ENCODE measurements around the gene CHST8. TPM values are rescaled to one million over a fixed set of nuclear protein-coding genes. Genes with fewer than 3 reads are reported as not detected.

CHST8 gene
- total and polyA plus RNA-seq, 4 experiments from 2014 or later: not detected

DNA sequence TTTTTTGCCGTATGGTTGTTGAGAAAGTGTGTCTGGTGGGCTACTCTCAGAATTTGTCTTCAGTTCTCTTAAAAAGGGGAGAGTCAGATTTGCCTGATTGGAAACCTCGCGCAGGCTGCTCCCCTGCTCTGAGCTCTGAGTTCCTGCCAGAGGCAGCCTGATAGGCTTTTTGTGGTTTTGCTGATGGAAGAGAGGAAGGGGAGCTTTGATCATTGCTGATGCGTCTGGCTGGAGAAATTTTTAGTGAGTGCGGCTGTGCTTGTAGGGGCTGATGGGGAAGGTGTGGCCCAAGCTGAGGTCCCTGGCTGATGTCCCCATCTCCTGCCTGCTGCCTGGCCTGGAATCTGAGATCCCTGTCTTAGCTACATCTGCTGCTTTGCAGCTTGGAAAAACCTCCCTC, 2.8 kb downstream of the CHST8 start:
- Histone ChIP-seq H3K27ac (ENCODE audit: low read depth, low read length) (no peak overlapping the region), H3K4me3 (ENCODE audit: low read length in 2 of 2) (no peak overlapping the region), H3K27me3 (ENCODE audit: insufficient read depth, low read length) (peaks cover 12% of the 10 kb centered on the region), H3K4me1 (ENCODE audit: insufficient read depth, low read length) (no peaks in the 10 kb centered on the region), H3K9me3 (ENCODE audit: control insufficient read depth in 1 of 2, low read length in 2 of 2) (no peaks in the 10 kb centered on the region), H3K36me3 (ENCODE audit: insufficient read depth, low read length) (no peaks in the 10 kb centered on the region)
- ChIA-PET POLR2A (ENCODE audit: partially characterized antibody) (no interaction called here), CTCF (ENCODE audit: partially characterized antibody) (no interaction called here)
- DNase-seq: no peak
- no peak overlapping the region for H3K27ac Mint-ChIP-seq
- H3K4me1 Mint-ChIP-seq: no peaks in the 10 kb centered on the region
- no peaks in the 10 kb centered on the region for H3K36me3 Mint-ChIP-seq
- no peak overlapping the region for H3K4me3 Mint-ChIP-seq
- peaks cover 34 to 41% of the 10 kb centered on the region in 2 donors for H3K27me3 Mint-ChIP-seq
- intact Hi-C loops (cut with micrococcal nuclease): no loop called here
- no peaks in the 10 kb centered on the region for H3K9me3 Mint-ChIP-seq

GRCh38 chr19:33627526-33627925, 5.8 kb downstream of the CHST8 start:
- no peaks in the 10 kb centered on the region for H3K9me3 Mint-ChIP-seq
- intact Hi-C loops (cut with micrococcal nuclease): no loop called here
- H3K36me3 Mint-ChIP-seq: no peaks in the 10 kb centered on the region

GRCh38 chr19:33627962-33628839, 6.4 kb downstream of the CHST8 start:
- DNase-seq: no peak
- H3K36me3 Mint-ChIP-seq: no peaks in the 10 kb centered on the region
- Histone ChIP-seq H3K4me3 (ENCODE audit: low read length in 2 of 2) (no peak overlapping the region), H3K36me3 (ENCODE audit: insufficient read depth, low read length) (no peaks in the 10 kb centered on the region), H3K27ac (ENCODE audit: low read depth, low read length) (no peak overlapping the region), H3K9me3 (ENCODE audit: control insufficient read depth in 1 of 2, low read length in 2 of 2) (no peaks in the 10 kb centered on the region), H3K4me1 (ENCODE audit: insufficient read depth, low read length) (no peaks in the 10 kb centered on the region), H3K27me3 (ENCODE audit: insufficient read depth, low read length) (peaks cover 7% of the 10 kb centered on the region)
- H3K9me3 Mint-ChIP-seq: no peaks in the 10 kb centered on the region
- no peak overlapping the region for H3K4me3 Mint-ChIP-seq
- ChIA-PET POLR2A (ENCODE audit: partially characterized antibody) (no interaction called here), CTCF (ENCODE audit: partially characterized antibody) (no interaction called here)
- no peaks in the 10 kb centered on the region for H3K4me1 Mint-ChIP-seq
- peaks cover 20 to 26% of the 10 kb centered on the region in 2 donors for H3K27me3 Mint-ChIP-seq
- no peak overlapping the region for H3K27ac Mint-ChIP-seq
- intact Hi-C loops (cut with micrococcal nuclease): no loop called here

More at GRCh38 chr19:33627526-33627925, 5.8 kb downstream of the CHST8 start:
- H3K4me1 Mint-ChIP-seq: no peaks in the 10 kb centered on the region
- Histone ChIP-seq H3K9me3 (ENCODE audit: control insufficient read depth in 1 of 2, low read length in 2 of 2) (no peaks in the 10 kb centered on the region), H3K4me3 (ENCODE audit: low read length in 2 of 2) (no peak overlapping the region), H3K27ac (ENCODE audit: low read depth, low read length) (no peak overlapping the region), H3K4me1 (ENCODE audit: insufficient read depth, low read length) (no peaks in the 10 kb centered on the region), H3K36me3 (ENCODE audit: insufficient read depth, low read length) (no peaks in the 10 kb centered on the region), H3K27me3 (ENCODE audit: insufficient read depth, low read length) (peaks cover 7% of the 10 kb centered on the region)
- ChIA-PET POLR2A (ENCODE audit: partially characterized antibody) (no interaction called here), CTCF (ENCODE audit: partially characterized antibody) (no interaction called here)
- H3K27ac Mint-ChIP-seq: no peak overlapping the region
- no peak overlapping the region for H3K4me3 Mint-ChIP-seq
- H3K27me3 Mint-ChIP-seq: peaks cover 20 to 25% of the 10 kb centered on the region in 2 donors
- DNase-seq: no peak

DNA sequence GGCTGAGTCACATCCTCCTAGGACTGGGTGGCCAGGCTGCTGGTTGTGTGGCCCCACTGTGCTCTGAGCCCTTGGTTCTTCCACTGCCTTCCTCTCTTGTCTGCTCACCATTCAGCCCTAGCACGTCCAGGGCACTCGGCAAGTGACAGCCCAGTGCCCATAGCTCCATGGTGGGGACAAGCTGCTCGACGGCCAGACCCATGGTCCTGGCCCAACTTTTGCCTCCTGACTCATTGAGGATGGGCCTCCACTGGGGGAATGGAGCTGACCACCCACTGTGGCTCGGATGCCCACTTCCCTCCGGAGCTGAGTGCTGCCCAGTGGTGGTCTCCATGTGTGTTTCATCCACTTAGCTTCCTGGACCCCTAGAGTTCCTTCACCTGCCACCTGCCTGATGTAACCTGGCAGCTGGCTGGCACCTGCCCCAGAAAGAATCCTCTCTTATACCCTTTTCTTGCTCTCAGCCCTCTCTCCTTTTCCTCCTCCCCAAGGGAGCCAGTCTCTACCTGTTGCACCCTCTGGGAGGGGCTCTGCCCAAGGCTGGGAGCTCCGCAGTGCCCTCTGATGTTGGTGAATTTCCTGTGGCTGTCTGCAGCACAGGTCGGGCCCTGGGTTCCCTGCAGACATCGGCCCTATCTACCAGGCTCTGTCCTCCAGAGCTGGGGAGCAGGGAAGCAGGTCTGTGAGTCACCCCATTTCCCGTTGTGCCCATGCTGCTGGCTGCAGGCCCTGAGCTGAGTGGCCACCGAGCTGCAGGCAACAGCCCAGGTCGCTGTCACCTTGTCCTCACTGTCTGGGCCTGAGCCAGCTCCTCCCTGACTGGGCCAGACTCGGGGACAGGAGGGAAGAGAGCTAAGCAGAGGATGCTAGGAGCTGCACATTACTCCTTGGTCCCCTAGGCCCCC, 7.4 kb downstream of the CHST8 start:
- Histone ChIP-seq H3K4me3 (ENCODE audit: low read length in 2 of 2) (no peak overlapping the region), H3K27ac (ENCODE audit: low read depth, low read length) (no peak overlapping the region), H3K9me3 (ENCODE audit: control insufficient read depth in 1 of 2, low read length in 2 of 2) (no peaks in the 10 kb centered on the region), H3K27me3 (ENCODE audit: insufficient read depth, low read length) (no peaks in the 10 kb centered on the region), H3K36me3 (ENCODE audit: insufficient read depth, low read length) (no peaks in the 10 kb centered on the region), H3K4me1 (ENCODE audit: insufficient read depth, low read length) (no peaks in the 10 kb centered on the region)
- POLR2A ChIA-PET (ENCODE audit: partially characterized antibody): no interaction called here
- Mint-ChIP-seq H3K27ac (no peak overlapping the region), H3K27me3 (peaks cover 12 to 19% of the 10 kb centered on the region in 2 donors), H3K4me1 (no peaks in the 10 kb centered on the region), H3K4me3 (no peak overlapping the region), H3K36me3 (no peaks in the 10 kb centered on the region), H3K9me3 (no peaks in the 10 kb centered on the region)
- CTCF ChIA-PET (ENCODE audit: partially characterized antibody): no interaction called here
- DNase-seq: no peak
- intact Hi-C loops (cut with micrococcal nuclease): no loop called here

DNA sequence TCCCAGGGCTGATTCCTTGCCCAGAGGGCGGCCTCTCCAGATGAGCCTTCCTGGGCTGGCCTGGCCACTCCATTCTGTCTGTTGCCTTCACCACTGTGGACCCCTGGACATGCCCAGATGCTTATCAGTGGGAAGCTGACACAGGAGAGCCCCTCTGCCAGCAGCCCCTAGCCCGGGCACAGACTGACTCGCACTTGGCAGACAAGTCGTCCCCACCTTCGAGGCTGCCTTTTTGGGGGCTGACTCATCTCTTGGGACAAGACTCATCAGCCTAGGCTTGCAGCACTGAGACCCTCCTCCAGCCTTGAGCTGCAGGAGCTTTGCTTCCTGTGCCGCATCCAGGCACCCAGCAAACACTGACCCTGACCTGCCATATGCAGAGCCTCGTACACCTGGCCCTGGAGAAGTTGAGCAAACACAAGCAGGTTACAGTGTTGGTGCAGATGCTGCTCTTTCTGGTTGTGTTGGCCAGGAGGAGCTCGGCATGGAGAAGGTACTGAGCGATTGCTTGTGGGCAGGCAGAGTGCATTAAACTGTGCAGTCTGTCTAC, 8.1 kb downstream of the CHST8 start:
- Mint-ChIP-seq H3K27me3 (peaks cover 8 to 12% of the 10 kb centered on the region in 2 donors), H3K4me1 (no peaks in the 10 kb centered on the region), H3K4me3 (no peak overlapping the region), H3K9me3 (no peaks in the 10 kb centered on the region), H3K36me3 (no peaks in the 10 kb centered on the region), H3K27ac (no peak overlapping the region)
- Histone ChIP-seq H3K4me3 (ENCODE audit: low read length in 2 of 2) (no peak overlapping the region), H3K36me3 (ENCODE audit: insufficient read depth, low read length) (no peaks in the 10 kb centered on the region), H3K4me1 (ENCODE audit: insufficient read depth, low read length) (no peaks in the 10 kb centered on the region), H3K27me3 (ENCODE audit: insufficient read depth, low read length) (no peaks in the 10 kb centered on the region), H3K27ac (ENCODE audit: low read depth, low read length) (no peak overlapping the region), H3K9me3 (ENCODE audit: control insufficient read depth in 1 of 2, low read length in 2 of 2) (no peaks in the 10 kb centered on the region)
- POLR2A ChIA-PET (ENCODE audit: partially characterized antibody): no interaction called here
- CTCF ChIA-PET (ENCODE audit: partially characterized antibody): no interaction called here
- intact Hi-C loops (cut with micrococcal nuclease): no loop called here
- no peak for DNase-seq

- ChIA-PET POLR2A (ENCODE audit: partially characterized antibody) (no interaction called here), CTCF (ENCODE audit: partially characterized antibody) (interaction anchor here (0.8 kb wide), 1 partner anchor 201 kb away, joined by 3 read pairs; no protein-coding TSS in a partner anchor)
- H3K4me1 ChIP-seq (ENCODE audit: insufficient read depth, low read length): no peaks in the 10 kb centered on the region
- no peaks in the 10 kb centered on the region for H3K9me3 ChIP-seq (ENCODE audit: control insufficient read depth in 1 of 2, low read length in 2 of 2)
- Mint-ChIP-seq H3K9me3 (no peaks in the 10 kb centered on the region), H3K4me1 (no peaks in the 10 kb centered on the region), H3K36me3 (no peaks in the 10 kb centered on the region), H3K4me3 (no peak overlapping the region), H3K27ac (peak overlapping the region in 1 of 7 donors; percentile 9), H3K27me3 (peaks cover 8 to 9% of the 10 kb centered on the region in 2 donors)
- H3K27me3 ChIP-seq (ENCODE audit: insufficient read depth, low read length): no peaks in the 10 kb centered on the region
- no peak overlapping the region for H3K4me3 ChIP-seq (ENCODE audit: low read length in 2 of 2)
- DNase-seq: no peak
- no peak overlapping the region for H3K27ac ChIP-seq (ENCODE audit: low read depth, low read length)
- no peaks in the 10 kb centered on the region for H3K36me3 ChIP-seq (ENCODE audit: insufficient read depth, low read length)
- intact Hi-C loops (cut with micrococcal nuclease): no loop called here
Observed at GRCh38 chr19:33630880-33631608, 9.3 kb downstream of the CHST8 start.

GRCh38 chr19:33631609-33631973, 9.8 kb downstream of the CHST8 start:
- no peaks in the 10 kb centered on the region for H3K4me1 Mint-ChIP-seq
- POLR2A ChIA-PET (ENCODE audit: partially characterized antibody): no interaction called here
- Histone ChIP-seq H3K9me3 (ENCODE audit: control insufficient read depth in 1 of 2, low read length in 2 of 2) (no peaks in the 10 kb centered on the region), H3K27ac (ENCODE audit: low read depth, low read length) (no peak overlapping the region), H3K27me3 (ENCODE audit: insufficient read depth, low read length) (no peaks in the 10 kb centered on the region), H3K36me3 (ENCODE audit: insufficient read depth, low read length) (no peaks in the 10 kb centered on the region), H3K4me3 (ENCODE audit: low read length in 2 of 2) (no peak overlapping the region), H3K4me1 (ENCODE audit: insufficient read depth, low read length) (no peaks in the 10 kb centered on the region)
- no peak overlapping the region for H3K27ac Mint-ChIP-seq
- H3K36me3 Mint-ChIP-seq: no peaks in the 10 kb centered on the region
- H3K9me3 Mint-ChIP-seq: no peaks in the 10 kb centered on the region
- no peak for DNase-seq
- H3K27me3 Mint-ChIP-seq: peaks cover 8 to 10% of the 10 kb centered on the region in 2 donors
- H3K4me3 Mint-ChIP-seq: no peak overlapping the region
- intact Hi-C loops (cut with micrococcal nuclease): no loop called here
- CTCF ChIA-PET (ENCODE audit: partially characterized antibody): interaction anchor here (0.8 kb wide), 1 partner anchor 201 kb away, joined by 3 read pairs; no protein-coding TSS in a partner anchor
